HG03521 (cell line): ENCODE data around the gene LRP2BP.
"Not testable (repeated sequence)": the region's sequence is repeated elsewhere in the genome, so short reads cannot be mapped to it uniquely, and the experiment has no call there.

ENCODE experiments used
- ATAC-seq: cut with Tn5 transposase; IDR thresholded peaks from one replicate; pipeline ENCODE4 v1.9.1; 2021; ENCODE audit warnings: mild to moderate bottlenecking, moderate library complexity; ENCODE audit not compliant: unreplicated experiment

LRP2BP gene

GRCh38 chr4:185329879-185330510, 65.7 kb downstream of the LRP2BP start:
- ATAC-seq = not testable (repeated sequence)

- no peak for ATAC-seq
Measured at GRCh38 chr4:185328586-185328985, 67.1 kb downstream of the LRP2BP start.

GRCh38 chr4:185325721-185326120, 70.0 kb downstream of the LRP2BP start:
- ATAC-seq = not testable (repeated sequence)

GRCh38 chr4:185324361-185324760, 71.4 kb downstream of the LRP2BP start:
- ATAC-seq = not testable (repeated sequence)

GRCh38 chr4:185323606-185324005, 72.1 kb downstream of the LRP2BP start:
- no peak for ATAC-seq

- ATAC-seq = no peak
Measured at GRCh38 chr4:185322803-185323202, 72.9 kb downstream of the LRP2BP start.

- ATAC-seq = no peak
Measured at GRCh38 chr4:185318679-185319078, 77.0 kb downstream of the LRP2BP start.

- no peak for ATAC-seq
Measured at GRCh38 chr4:185317880-185318279, 77.8 kb downstream of the LRP2BP start.

GRCh38 chr4:185317462-185317861, 78.3 kb downstream of the LRP2BP start:
- not testable (repeated sequence) for ATAC-seq
